HCT116 (cell line): ENCODE measurements around the gene EPHB3. TPM values are rescaled to one million over a fixed set of nuclear protein-coding genes. Genes with fewer than 3 reads are reported as not detected.
"Not testable (repeated sequence)": the region's sequence is repeated elsewhere in the genome, so short reads cannot be mapped to it uniquely, and the experiment has no call there.

Source experiments
- ATAC-seq: fragments of 200-7000 bp; cut with Tn5 transposase; 2 replicates; pipeline ENCODE4 v1.9.1; 2020; ENCODE audit warnings: mild to moderate bottlenecking, moderate library complexity
- BruUV-seq: library from RNA; stranded (reverse); fragments of 400-500 nt; replicated peaks from 2 replicates; lab custom pipeline; 2021; lab: Mats Ljungman, UMichigan
- CTCF ChIA-PET: fragments of 300-600 bp; sonication (Branson Sonifier 250); formaldehyde crosslinking; loops from one replicate; lab custom pipeline; 2021; ENCODE audit warnings: antibody characterized with exemption; lab: Charles Lee
- POLR2A ChIA-PET: fragments of 300-600, 350-600 bp; sonication (Branson Sonifier 250); formaldehyde crosslinking; loops from one replicate; lab custom pipeline; 2021; ENCODE audit warnings: antibody characterized with exemption; lab: Charles Lee
- RAD21 ChIA-PET, 2 experiments: fragments of 300-600 bp; sonication (Branson Sonifier 250); formaldehyde crosslinking; loops; one replicate each; lab custom pipeline; 2023; ENCODE audit warnings: low total read pairs in 2 of 2; ENCODE audit not compliant: uncharacterized antibody in 2 of 2, unreplicated experiment in 2 of 2, low non-redundant PET in 1 of 2; lab: Charles Lee
- DNase-seq: peaks from one replicate; pipeline ENCODE4 v3.0.0-alpha.2; 2010; ENCODE audit warnings: low read depth, low spot score
- H2AFZ ChIP-seq: fragments of 200-600 bp; shearing (Covaris generic), sonication (generic); 2 replicates; pipeline ENCODE4 v1.6.1; 2017; ENCODE audit warnings: low read depth, mixed run types, mixed read lengths, antibody characterized with exemption, low read length; ENCODE audit not compliant: poor library complexity, severe bottlenecking
- H3K27ac ChIP-seq: 2 replicates; pipeline ENCODE4 v1.5.1; 2012; ENCODE audit warnings: low read depth, low read length
- H3K27me3 ChIP-seq: fragments of 200-600 bp; sonication (generic); 2 replicates; pipeline ENCODE4 v1.6.1; 2016; ENCODE audit warnings: mixed run types, low read length, mixed read lengths; ENCODE audit not compliant: insufficient read depth
- H3K36me3 ChIP-seq, 2 experiments: fragments of 200-500 bp in 1 of 2; fragments of 200-600 bp in 1 of 2; sonication (Bioruptor generic) in 1 of 2; sonication (generic) in 1 of 2; 2 replicates each; pipeline versions ENCODE4 v1.5.1 to v1.6.1; 2014 to 2016; ENCODE audit warnings: low read length in 2 of 2, inconsistent platforms in 1 of 2, mixed read lengths in 1 of 2, mixed run types in 1 of 2; ENCODE audit not compliant: insufficient read depth in 2 of 2, control insufficient read depth in 1 of 2
- H3K4me1 ChIP-seq, 2 experiments: fragments of 200-600 bp in 1 of 2; sonication (generic) in 1 of 2; 2 replicates each; pipeline versions ENCODE4 v1.5.1 to v1.6.1; 2012 to 2017; ENCODE audit warnings: low read length in 2 of 2, inconsistent platforms in 1 of 2, mild to moderate bottlenecking in 1 of 2, mixed read lengths in 1 of 2, mixed run types in 1 of 2, moderate library complexity in 1 of 2; ENCODE audit not compliant: insufficient read depth in 2 of 2, control insufficient read depth in 1 of 2
- H3K4me2 ChIP-seq: fragments of 200-600 bp; sonication (generic); 2 replicates; pipeline ENCODE4 v1.6.1; 2017; ENCODE audit warnings: mixed run types, low read length, mixed read lengths
- H3K4me3 ChIP-seq, 2 experiments: fragments of 200-600 bp in 1 of 2; sonication (generic) in 1 of 2; replicated peaks in 1 of 2; 2 replicates each; pipeline ENCODE4 v1.5.1; 2011 to 2016; ENCODE audit warnings: low read length in 2 of 2, control low read depth in 1 of 2, low read depth in 1 of 2, mild to moderate bottlenecking in 1 of 2, mixed read lengths in 1 of 2, mixed run types in 1 of 2
- H3K79me2 ChIP-seq: fragments of 200-600 bp; sonication (generic); 2 replicates; pipeline ENCODE4 v1.6.1; 2017; ENCODE audit warnings: mild to moderate bottlenecking, mixed run types, low read length, moderate library complexity, mixed read lengths; ENCODE audit not compliant: insufficient read depth
- H3K9ac ChIP-seq: fragments of 200-600 bp; sonication (generic); 2 replicates; pipeline ENCODE4 v1.6.1; 2016; ENCODE audit warnings: low read length, mixed read lengths
- H3K9me2 ChIP-seq: fragments of 200-600 bp; sonication (generic), shearing (Covaris generic); 2 replicates; pipeline ENCODE4 v1.6.1; 2017; ENCODE audit warnings: mixed run types, mild to moderate bottlenecking, moderate library complexity; ENCODE audit not compliant: insufficient read depth
- H3K9me3 ChIP-seq, 2 experiments: fragments of 200-500 bp in 1 of 2; fragments of 200-600 bp in 1 of 2; sonication (Bioruptor generic) in 1 of 2; sonication (generic) in 1 of 2; 2 replicates each; pipeline ENCODE4 v1.6.1; 2014 to 2017; ENCODE audit warnings: low read length in 2 of 2, mixed read lengths in 2 of 2, inconsistent platforms in 1 of 2, low read depth in 1 of 2, mild to moderate bottlenecking in 1 of 2, mixed run types in 1 of 2, moderate library complexity in 1 of 2; ENCODE audit not compliant: control insufficient read depth in 1 of 2, insufficient read depth in 1 of 2
- H4K20me1 ChIP-seq: fragments of 200-600 bp; sonication (generic), shearing (Covaris generic); 2 replicates; pipeline ENCODE4 v1.6.1; 2017; ENCODE audit warnings: mixed run types, mild to moderate bottlenecking, moderate library complexity; ENCODE audit not compliant: insufficient read depth
- CBX3 ChIP-seq: IDR thresholded peaks from 2 replicates; pipeline ENCODE4 v1.6.1; 2012; ENCODE audit warnings: low read depth
- EGR1 ChIP-seq: IDR thresholded peaks from 2 replicates; pipeline ENCODE4 v1.6.1; 2012; ENCODE audit warnings: low read depth
- ELF1 ChIP-seq: IDR thresholded peaks from 2 replicates; pipeline ENCODE4 v1.6.1; 2012; ENCODE audit warnings: low read depth, borderline replicate concordance
- EZH2 ChIP-seq: fragments of 200-600 bp; sonication (generic); IDR thresholded peaks from 2 replicates; pipeline ENCODE4 v1.6.1; 2017; ENCODE audit warnings: antibody characterized with exemption, mixed run types
- EZH2phosphoT487 ChIP-seq: fragments of 200-600 bp; IDR thresholded peaks from 2 replicates; pipeline ENCODE4 v1.6.1; 2018; ENCODE audit warnings: antibody characterized with exemption, borderline replicate concordance
- FOSL1 ChIP-seq: IDR thresholded peaks from 2 replicates; pipeline ENCODE4 v1.6.1; 2012; ENCODE audit warnings: low read depth
- POLR2AphosphoS5 ChIP-seq: IDR thresholded peaks from 2 replicates; pipeline ENCODE4 v1.6.1; 2011; ENCODE audit warnings: mild to moderate bottlenecking, low read depth, low read length, moderate library complexity
- RAD21 ChIP-seq: IDR thresholded peaks from 2 replicates; pipeline ENCODE4 v1.6.1; 2012; ENCODE audit warnings: low read depth, mild to moderate bottlenecking
- SRF ChIP-seq: IDR thresholded peaks from 2 replicates; pipeline ENCODE4 v1.6.1; 2012; ENCODE audit warnings: low read depth
- ZBTB33 ChIP-seq: IDR thresholded peaks from 2 replicates; pipeline ENCODE4 v1.6.1; 2011; ENCODE audit warnings: mild to moderate bottlenecking, low read length, moderate library complexity; ENCODE audit not compliant: insufficient replicate concordance; ENCODE audit errors: extremely low read depth
- ZFX ChIP-seq: fragments of 450-650 bp; IDR thresholded peaks from 2 replicates; pipeline ENCODE4 v1.6.1; 2017
- intact Hi-C: fragments of 100-400 bp; cut with micrococcal nuclease; formaldehyde crosslinking; loops from 2 replicates; pipeline ENCODE4 v1.10.0; 2022
- total RNA-seq: library from RNA; stranded (reverse); gene quantifications from one replicate; pipeline ENCODE4 v1.2.1, GENCODE V29; 2021; ENCODE audit not compliant: unreplicated experiment

EPHB3 gene
- total RNA-seq, 1 experiment from 2014 or later: 6.5 TPM

GRCh38 chr3:184615396-184615795, 53.8 kb downstream of the EPHB3 start:
- BruUV-seq: no TSS peak
- no peaks in the 10 kb centered on the region for H3K9me3 ChIP-seq
- peaks cover 12% of the 10 kb centered on the region; the same call in 1 of the 2 replicates for H3K27me3 ChIP-seq
- RAD21 ChIA-PET: no interaction called here
- POLR2A ChIA-PET: no interaction called here
- H3K4me3 ChIP-seq: no peak overlapping the region
- H3K36me3 ChIP-seq: no peaks in the 10 kb centered on the region
- H4K20me1 ChIP-seq: no peaks in the 10 kb centered on the region
- intact Hi-C loops: no loop called here
- no peak for DNase-seq
- H2AFZ ChIP-seq: no peak overlapping the region
- CTCF ChIA-PET: no interaction called here
- no peaks in the 10 kb centered on the region for H3K9me2 ChIP-seq
- no peak overlapping the region for H3K9ac ChIP-seq
- no peak overlapping the region for H3K4me2 ChIP-seq
- H3K79me2 ChIP-seq: no peaks in the 10 kb centered on the region
- H3K27ac ChIP-seq: no peak overlapping the region
- TF ChIP-seq EGR1 (no peak), ZBTB33 (no peak), CBX3 (no peak), POLR2AphosphoS5 (no peak)
- H3K4me1 ChIP-seq: no peaks in the 10 kb centered on the region
- ATAC-seq: no peak

GRCh38 chr3:184616436-184616835, 54.9 kb downstream of the EPHB3 start:
- Histone ChIP-seq H4K20me1 (no peaks in the 10 kb centered on the region), H3K9ac (no peak overlapping the region)
- TF ChIP-seq ELF1: no peak
- no peak for TF ChIP-seq EZH2
- TF ChIP-seq FOSL1: no peak
- no peak for TF ChIP-seq CBX3
- TF ChIP-seq SRF: no peak
- no peak for TF ChIP-seq RAD21
- TF ChIP-seq EZH2phosphoT487: no peak
- no peak for TF ChIP-seq ZFX
- TF ChIP-seq, all 23 proteins: peak for 0
- Histone ChIP-seq H3K36me3 (no peaks in the 10 kb centered on the region), H3K79me2 (no peaks in the 10 kb centered on the region), H3K27ac (no peak overlapping the region), H3K4me1 (no peaks in the 10 kb centered on the region), H3K9me2 (no peaks in the 10 kb centered on the region), H3K4me3 (no peak overlapping the region), H3K27me3 (peaks cover 12% of the 10 kb centered on the region; the same call in 1 of the 2 replicates), H2AFZ (no peak overlapping the region), H3K4me2 (no peak overlapping the region), H3K9me3 (no peaks in the 10 kb centered on the region)
- ChIA-PET POLR2A (no interaction called here), RAD21 (no interaction called here), CTCF (no interaction called here)
- no TSS peak for BruUV-seq
- DNase-seq (no peak), ATAC-seq (no peak)
- intact Hi-C loops: no loop called here

GRCh38 chr3:184617306-184617705, 55.7 kb downstream of the EPHB3 start:
- ATAC-seq, H3K4me3 ChIP-seq, CTCF ChIA-PET, H3K36me3 ChIP-seq, H3K9ac ChIP-seq, RAD21 ChIA-PET, H3K4me1 ChIP-seq, H3K9me2 ChIP-seq, intact Hi-C loops, H3K27ac ChIP-seq, H3K9me3 ChIP-seq, DNase-seq, H2AFZ ChIP-seq, H3K79me2 ChIP-seq, H4K20me1 ChIP-seq, BruUV-seq, POLR2A ChIA-PET, H3K4me2 ChIP-seq: not testable (repeated sequence)
- peaks cover 12% of the 10 kb centered on the region; the same call in 1 of the 2 replicates for H3K27me3 ChIP-seq
